Right atrium auricular region (tissue), 2 donors: ENCODE data around the gene ELOVL5. TPM values are rescaled to one million over a fixed set of nuclear protein-coding genes. Genes with fewer than 3 reads are reported as not detected.

Experiments
- DNase-seq: peaks from one replicate; pipeline ENCODE4 v3.0.0-alpha.2; 2019; ENCODE audit warnings: low spot score
- H3K27ac ChIP-seq, 2 donors: fragments of 200-600 bp; sonication (generic); 1 replicate in 1 of 2; 2 replicates in 1 of 2; pipeline ENCODE4 v1.5.1; 2016 to 2019
- H3K27me3 ChIP-seq, 2 donors: fragments of 200-600 bp; sonication (generic); one replicate each; pipeline versions ENCODE4 v1.5.1 to v1.6.0; 2017 to 2019
- H3K36me3 ChIP-seq: fragments of 200-600 bp; sonication (generic); one replicate; pipeline ENCODE4 v1.5.1; 2016
- H3K4me1 ChIP-seq, 2 donors: fragments of 200-600 bp; sonication (generic); one replicate each; pipeline versions ENCODE4 v1.5.1 to v1.6.0; 2017 to 2019
- H3K4me3 ChIP-seq, 2 donors: fragments of 200-600 bp; sonication (generic); 1 replicate in 1 of 2; 2 replicates in 1 of 2; pipeline ENCODE4 v1.5.1; 2017 to 2019; ENCODE audit warnings: mild to moderate bottlenecking in 1 of 2, moderate library complexity in 1 of 2
- H3K9me3 ChIP-seq, 2 donors: fragments of 200-600 bp; sonication (generic); one replicate each; pipeline ENCODE4 v1.5.1; 2019
- total RNA-seq, 2 donors: library from RNA; depleted of rRNA; stranded (reverse); fragments of >200 nt; gene quantifications; one replicate each; pipeline ENCODE4 v1.1.0, GENCODE V29; 2016
- TF ChIP-seq, protein P1 (sequence below), 2 donors: fragments of 200-600 bp; sonication (generic); IDR thresholded peaks; one replicate each; pipeline ENCODE4 v1.5.1; 2019; ENCODE audit warnings: antibody characterized with exemption in 2 of 2

The ELOVL5 gene
- total RNA-seq, 2 donors from 2014 or later = 31.2 to 34.9 TPM

DNA sequence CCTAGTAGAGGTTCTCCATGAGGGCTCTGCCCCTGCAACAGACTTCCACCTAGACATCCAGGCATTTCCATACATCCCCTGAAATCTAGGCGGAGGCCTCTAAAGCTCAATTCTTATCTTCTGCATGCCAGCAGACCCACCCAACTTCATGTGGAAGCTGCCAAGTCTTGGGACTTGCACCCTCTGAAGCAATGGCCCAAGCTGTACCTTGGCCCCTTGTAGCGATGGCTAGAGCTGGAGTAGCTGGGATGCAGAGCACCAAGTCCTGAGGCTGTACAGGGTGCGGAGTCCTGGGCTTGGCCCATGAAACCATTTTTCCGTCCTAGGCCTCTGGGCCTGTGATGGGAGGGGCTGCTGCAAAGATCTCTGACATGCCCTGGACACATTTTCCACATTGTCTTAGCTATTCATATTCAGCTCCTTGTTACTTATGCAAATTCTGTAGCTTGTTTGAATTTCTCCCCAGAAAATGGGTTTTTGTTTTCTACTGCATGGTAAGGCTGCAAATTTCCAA lies 17.4 kb upstream of the ELOVL5 start:
- Histone ChIP-seq H3K9me3 (no peaks in the 10 kb centered on the region), H3K36me3 (no peaks in the 10 kb centered on the region), H3K27ac (no peak overlapping the region), H3K4me1 (no peaks in the 10 kb centered on the region), H3K4me3 (no peak overlapping the region), H3K27me3 (no peaks in the 10 kb centered on the region)
- no peak for DNase-seq
- TF ChIP-seq, protein P1, sequence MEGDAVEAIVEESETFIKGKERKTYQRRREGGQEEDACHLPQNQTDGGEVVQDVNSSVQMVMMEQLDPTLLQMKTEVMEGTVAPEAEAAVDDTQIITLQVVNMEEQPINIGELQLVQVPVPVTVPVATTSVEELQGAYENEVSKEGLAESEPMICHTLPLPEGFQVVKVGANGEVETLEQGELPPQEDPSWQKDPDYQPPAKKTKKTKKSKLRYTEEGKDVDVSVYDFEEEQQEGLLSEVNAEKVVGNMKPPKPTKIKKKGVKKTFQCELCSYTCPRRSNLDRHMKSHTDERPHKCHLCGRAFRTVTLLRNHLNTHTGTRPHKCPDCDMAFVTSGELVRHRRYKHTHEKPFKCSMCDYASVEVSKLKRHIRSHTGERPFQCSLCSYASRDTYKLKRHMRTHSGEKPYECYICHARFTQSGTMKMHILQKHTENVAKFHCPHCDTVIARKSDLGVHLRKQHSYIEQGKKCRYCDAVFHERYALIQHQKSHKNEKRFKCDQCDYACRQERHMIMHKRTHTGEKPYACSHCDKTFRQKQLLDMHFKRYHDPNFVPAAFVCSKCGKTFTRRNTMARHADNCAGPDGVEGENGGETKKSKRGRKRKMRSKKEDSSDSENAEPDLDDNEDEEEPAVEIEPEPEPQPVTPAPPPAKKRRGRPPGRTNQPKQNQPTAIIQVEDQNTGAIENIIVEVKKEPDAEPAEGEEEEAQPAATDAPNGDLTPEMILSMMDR (IDR thresholded peaks at IDR 0.05) = no peak

GRCh38 chr6:53363341-53364079 lies 14.8 kb upstream of the ELOVL5 start:
- no peak overlapping the region for H3K4me3 ChIP-seq
- no peak for DNase-seq
- H3K36me3 ChIP-seq = no peaks in the 10 kb centered on the region
- H3K9me3 ChIP-seq = no peaks in the 10 kb centered on the region
- TF ChIP-seq, protein P1 (IDR thresholded peaks at IDR 0.05) = no peak
- peaks cover 0 to 4% of the 10 kb centered on the region in 2 donors for H3K4me1 ChIP-seq
- no peaks in the 10 kb centered on the region for H3K27me3 ChIP-seq
- H3K27ac ChIP-seq = no peak overlapping the region

- no peaks in the 10 kb centered on the region for H3K27me3 ChIP-seq
Observed at GRCh38 chr6:53361549-53362031, 12.8 kb upstream of the ELOVL5 start.

GRCh38 chr6:53360093-53360912 lies 11.6 kb upstream of the ELOVL5 start:
- no peaks in the 10 kb centered on the region for H3K9me3 ChIP-seq
- H3K4me1 ChIP-seq = peaks cover 0 to 8% of the 10 kb centered on the region in 2 donors
- TF ChIP-seq, protein P1 (IDR thresholded peaks at IDR 0.05) = no peak
- peak overlapping the region; percentile 58 to 62 for H3K4me3 ChIP-seq
- H3K36me3 ChIP-seq = no peaks in the 10 kb centered on the region
- H3K27ac ChIP-seq = peak overlapping the region; percentile 90 to 92
- no peak for DNase-seq
- no peaks in the 10 kb centered on the region for H3K27me3 ChIP-seq

More at GRCh38 chr6:53361549-53362031, 12.8 kb upstream of the ELOVL5 start:
- Histone ChIP-seq H3K9me3 (no peaks in the 10 kb centered on the region), H3K36me3 (no peaks in the 10 kb centered on the region), H3K27ac (no peak overlapping the region), H3K4me1 (peaks cover 0 to 8% of the 10 kb centered on the region in 2 donors), H3K4me3 (no peak overlapping the region)
- DNase-seq = no peak
- TF ChIP-seq, protein P1 (IDR thresholded peaks at IDR 0.05) = no peak

DNA sequence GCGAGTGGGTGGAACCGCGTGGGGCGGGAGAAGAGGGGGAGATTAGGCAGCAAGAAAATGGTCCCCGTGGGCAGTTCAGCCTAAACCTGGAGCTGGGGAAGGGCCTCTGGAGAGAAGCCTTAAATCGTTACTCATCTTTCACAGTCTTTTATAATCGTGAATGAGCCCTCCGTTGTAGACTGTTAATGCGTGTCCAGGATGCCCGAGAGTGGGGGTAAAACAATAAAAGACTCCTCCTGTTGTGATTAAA lies 11.0 kb upstream of the ELOVL5 start:
- TF ChIP-seq, protein P1 (IDR thresholded peaks at IDR 0.05) = no peak
- DNase-seq = no peak

More for the DNA sequence above, 11.0 kb upstream of the ELOVL5 start:
- Histone ChIP-seq H3K27ac (peak overlapping the region; percentile 90 to 92), H3K4me3 (peak overlapping the region; percentile 58 to 62), H3K36me3 (no peaks in the 10 kb centered on the region), H3K27me3 (no peaks in the 10 kb centered on the region), H3K4me1 (peaks cover 0 to 8% of the 10 kb centered on the region in 2 donors), H3K9me3 (no peaks in the 10 kb centered on the region)
